HEK293 (cell line): ENCODE results near the gene INF2.

Source experiments
- CTCF ChIA-PET: fragments of 350-600 bp; formaldehyde crosslinking; extraction: SDS; loops from one replicate; lab custom pipeline; 2021; ENCODE audit warnings: antibody characterized with exemption; lab: Yijun Ruan, JAX
- POLR2A ChIA-PET: fragments of 300-600 bp; formaldehyde crosslinking; extraction: SDS; loops from one replicate; lab custom pipeline; 2020; ENCODE audit warnings: antibody characterized with exemption, inconsistent platforms; lab: Yijun Ruan, JAX
- H3K27ac ChIP-seq: fragments of 200-500 bp; sonication (Bioruptor generic); 2 replicates; pipeline ENCODE4 v1.5.1; 2014; ENCODE audit warnings: low read depth, low read length, control low read depth, inconsistent platforms; ENCODE audit errors: extremely low read depth
- H3K36me3 ChIP-seq, 2 experiments: fragments of 200-500 bp in 1 of 2; sonication (Bioruptor generic) in 1 of 2; 1 replicate in 1 of 2; 2 replicates in 1 of 2; pipeline ENCODE4 v1.5.1; 2014 to 2017; ENCODE audit warnings: inconsistent platforms in 2 of 2, low read length in 2 of 2; ENCODE audit not compliant: control insufficient read depth in 2 of 2, insufficient read depth in 1 of 2
- H3K4me1 ChIP-seq: fragments of 200-500 bp; sonication (Bioruptor generic); 2 replicates; pipeline ENCODE4 v1.5.1; 2014; ENCODE audit warnings: mild to moderate bottlenecking, low read length, inconsistent platforms; ENCODE audit not compliant: control insufficient read depth, insufficient read depth
- H3K4me3 ChIP-seq: 2 replicates; pipeline ENCODE4 v1.5.1; 2011; ENCODE audit warnings: low read depth, mild to moderate bottlenecking, control low read depth, low read length, moderate library complexity
- H3K9me3 ChIP-seq: fragments of 200-500 bp; sonication (Bioruptor generic); 2 replicates; pipeline ENCODE4 v1.5.1; 2014; ENCODE audit warnings: low read depth, low read length, inconsistent platforms; ENCODE audit not compliant: control insufficient read depth, insufficient read depth
- HIC1 ChIP-seq: fragments of 450-650 bp; formaldehyde crosslinking; IDR thresholded peaks from 2 replicates; pipeline ENCODE4 v1.5.1; 2016; ENCODE audit warnings: missing biosample characterization, missing genetic modification characterization
- KLF8 ChIP-seq: fragments of 450-650 bp; formaldehyde crosslinking; IDR thresholded peaks from 2 replicates; pipeline ENCODE4 v1.5.1; 2016; ENCODE audit warnings: missing biosample characterization, missing genetic modification characterization
- YY2 ChIP-seq: fragments of 450-650 bp; formaldehyde crosslinking; IDR thresholded peaks from 2 replicates; pipeline ENCODE4 v1.5.1; 2016; ENCODE audit warnings: missing biosample characterization, missing genetic modification characterization
- ZBTB10 ChIP-seq: fragments of 450-650 bp; formaldehyde crosslinking; IDR thresholded peaks from 2 replicates; pipeline ENCODE4 v1.5.1; 2016; ENCODE audit warnings: missing biosample characterization, missing genetic modification characterization
- ZFHX2 ChIP-seq: fragments of 450-650 bp; formaldehyde crosslinking; conservative IDR thresholded peaks from 2 replicates; pipeline ENCODE4 v1.5.1; 2016; ENCODE audit warnings: missing biosample characterization, missing genetic modification characterization
- ZNF112 ChIP-seq: fragments of 450-650 bp; formaldehyde crosslinking; IDR thresholded peaks from 2 replicates; pipeline ENCODE4 v1.5.0; 2017; ENCODE audit warnings: missing biosample characterization, missing genetic modification characterization
- ZNF174 ChIP-seq: fragments of 450-650 bp; formaldehyde crosslinking; IDR thresholded peaks from 2 replicates; pipeline ENCODE4 v1.5.0; 2017; ENCODE audit warnings: missing biosample characterization, mild to moderate bottlenecking, missing genetic modification characterization
- ZNF221 ChIP-seq: fragments of 450-650 bp; formaldehyde crosslinking; IDR thresholded peaks from 2 replicates; pipeline ENCODE4 v1.5.1; 2017; ENCODE audit warnings: missing biosample characterization, missing genetic modification characterization, borderline replicate concordance
- ZNF223 ChIP-seq: fragments of 450-650 bp; formaldehyde crosslinking; IDR thresholded peaks from 2 replicates; pipeline ENCODE4 v1.5.1; 2016; ENCODE audit warnings: missing biosample characterization, missing genetic modification characterization
- ZNF324 ChIP-seq: fragments of 450-650 bp; formaldehyde crosslinking; IDR thresholded peaks from 2 replicates; pipeline ENCODE4 v1.5.1; 2016; ENCODE audit warnings: missing biosample characterization, missing genetic modification characterization
- ZNF335 ChIP-seq: fragments of 450-650 bp; formaldehyde crosslinking; conservative IDR thresholded peaks from 2 replicates; pipeline ENCODE4 v1.5.1; 2016; ENCODE audit warnings: missing biosample characterization, missing genetic modification characterization
- ZNF404 ChIP-seq: fragments of 450-650 bp; formaldehyde crosslinking; IDR thresholded peaks from 2 replicates; pipeline ENCODE4 v1.5.1; 2017; ENCODE audit warnings: missing biosample characterization, missing genetic modification characterization
- ZNF416 ChIP-seq: fragments of 450-650 bp; formaldehyde crosslinking; IDR thresholded peaks from 2 replicates; pipeline ENCODE4 v1.5.1; 2016; ENCODE audit warnings: missing biosample characterization, missing genetic modification characterization
- ZNF677 ChIP-seq: fragments of 450-650 bp; IDR thresholded peaks from 2 replicates; pipeline ENCODE4 v1.5.0; 2018; ENCODE audit warnings: missing biosample characterization, mild to moderate bottlenecking, missing genetic modification characterization, moderate library complexity
- ZSCAN16 ChIP-seq: fragments of 450-650 bp; formaldehyde crosslinking; IDR thresholded peaks from 2 replicates; pipeline ENCODE4 v1.5.1; 2016; ENCODE audit warnings: missing biosample characterization, missing genetic modification characterization
- ZXDB ChIP-seq: fragments of 450-650 bp; formaldehyde crosslinking; IDR thresholded peaks from 2 replicates; pipeline ENCODE4 v1.5.1; 2016; ENCODE audit warnings: missing biosample characterization, missing genetic modification characterization
- TF ChIP-seq, protein P1 (sequence below): IDR thresholded peaks from 2 replicates; pipeline ENCODE4 v1.6.1; 2011; ENCODE audit warnings: mild to moderate bottlenecking, low read depth, low read length, borderline replicate concordance
- TF ChIP-seq, protein P2 (sequence below): fragments of 450-650 bp; formaldehyde crosslinking; IDR thresholded peaks from 2 replicates; pipeline ENCODE4 v1.5.1; 2016; ENCODE audit warnings: missing biosample characterization, missing genetic modification characterization

The INF2 gene

DNA sequence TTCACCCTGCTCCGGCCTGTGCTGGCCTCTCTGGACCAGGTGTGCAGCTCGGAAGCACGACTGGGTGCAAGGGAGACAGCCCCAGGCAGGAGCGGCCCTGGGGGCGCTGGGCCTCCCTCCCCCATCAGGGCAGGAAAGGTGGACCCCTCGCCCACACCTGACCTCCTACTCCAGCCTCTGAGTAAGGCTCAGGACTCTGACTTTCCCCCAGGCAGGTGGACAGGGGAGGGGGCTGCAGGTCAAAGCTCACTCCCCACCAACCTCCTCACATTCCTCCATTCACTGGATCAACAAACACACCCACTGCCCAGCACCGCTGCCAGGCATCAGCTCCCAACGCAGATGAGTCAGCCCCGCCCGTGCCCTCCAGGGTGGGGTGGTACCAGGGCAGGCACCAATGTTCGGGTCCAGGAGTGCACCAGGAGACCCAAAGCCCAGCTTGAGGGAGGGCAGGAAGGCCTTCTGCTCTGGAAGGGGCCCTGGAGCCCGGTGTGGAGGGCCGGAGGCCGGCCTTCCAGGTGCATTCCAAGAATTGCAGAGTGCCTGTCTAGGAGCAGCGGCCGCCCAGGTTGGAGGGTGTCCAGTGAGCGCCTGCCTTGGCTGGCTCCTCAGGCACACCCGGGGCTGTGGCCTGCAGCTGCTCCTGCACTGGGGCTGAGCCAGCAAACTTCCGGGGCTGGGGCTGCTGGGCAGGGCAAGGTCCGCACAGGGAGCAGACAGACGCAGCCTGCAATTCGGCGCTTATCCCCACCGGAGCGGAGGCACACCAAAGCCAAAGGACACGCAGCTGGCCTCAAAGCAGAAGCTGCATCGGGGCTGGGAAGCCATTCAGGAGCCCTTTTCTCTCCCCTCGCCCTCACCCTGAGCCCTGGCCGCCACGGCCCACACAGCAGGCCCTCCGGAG, 1.6 kb upstream of the INF2 start (continued):
- TF ChIP-seq, protein P1, sequence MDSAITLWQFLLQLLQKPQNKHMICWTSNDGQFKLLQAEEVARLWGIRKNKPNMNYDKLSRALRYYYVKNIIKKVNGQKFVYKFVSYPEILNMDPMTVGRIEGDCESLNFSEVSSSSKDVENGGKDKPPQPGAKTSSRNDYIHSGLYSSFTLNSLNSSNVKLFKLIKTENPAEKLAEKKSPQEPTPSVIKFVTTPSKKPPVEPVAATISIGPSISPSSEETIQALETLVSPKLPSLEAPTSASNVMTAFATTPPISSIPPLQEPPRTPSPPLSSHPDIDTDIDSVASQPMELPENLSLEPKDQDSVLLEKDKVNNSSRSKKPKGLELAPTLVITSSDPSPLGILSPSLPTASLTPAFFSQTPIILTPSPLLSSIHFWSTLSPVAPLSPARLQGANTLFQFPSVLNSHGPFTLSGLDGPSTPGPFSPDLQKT = no peak
- no peak for TF ChIP-seq ZXDB (tag by site-specific recombination)
- TF ChIP-seq, protein P2, sequence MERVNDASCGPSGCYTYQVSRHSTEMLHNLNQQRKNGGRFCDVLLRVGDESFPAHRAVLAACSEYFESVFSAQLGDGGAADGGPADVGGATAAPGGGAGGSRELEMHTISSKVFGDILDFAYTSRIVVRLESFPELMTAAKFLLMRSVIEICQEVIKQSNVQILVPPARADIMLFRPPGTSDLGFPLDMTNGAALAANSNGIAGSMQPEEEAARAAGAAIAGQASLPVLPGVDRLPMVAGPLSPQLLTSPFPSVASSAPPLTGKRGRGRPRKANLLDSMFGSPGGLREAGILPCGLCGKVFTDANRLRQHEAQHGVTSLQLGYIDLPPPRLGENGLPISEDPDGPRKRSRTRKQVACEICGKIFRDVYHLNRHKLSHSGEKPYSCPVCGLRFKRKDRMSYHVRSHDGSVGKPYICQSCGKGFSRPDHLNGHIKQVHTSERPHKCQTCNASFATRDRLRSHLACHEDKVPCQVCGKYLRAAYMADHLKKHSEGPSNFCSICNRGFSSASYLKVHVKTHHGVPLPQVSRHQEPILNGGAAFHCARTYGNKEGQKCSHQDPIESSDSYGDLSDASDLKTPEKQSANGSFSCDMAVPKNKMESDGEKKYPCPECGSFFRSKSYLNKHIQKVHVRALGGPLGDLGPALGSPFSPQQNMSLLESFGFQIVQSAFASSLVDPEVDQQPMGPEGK (tag by site-specific recombination) = 0 out of 2 replicates have a peak, but pooled peaks have one; percentile 11
- TF ChIP-seq KLF8 (tag by site-specific recombination) = peak; percentile 18; the same call in 1 of the 2 replicates
- TF ChIP-seq ZNF174 (tag by site-specific recombination) = no peak
- no peak for TF ChIP-seq ZNF221
- no peak for TF ChIP-seq ZSCAN16 (tag by site-specific recombination)
- no peak for TF ChIP-seq ZNF416 (tag by site-specific recombination)
- no peak for TF ChIP-seq YY2 (tag by site-specific recombination)
- peak; percentile 97 for TF ChIP-seq ZFHX2 (tag by site-specific recombination)
- TF ChIP-seq ZNF324 (tag by site-specific recombination) = no peak
- TF ChIP-seq ZNF223 (tag by site-specific recombination) = no peak
- no peak for TF ChIP-seq ZNF677 (tag by site-specific recombination)
- peak; percentile 58 for TF ChIP-seq ZNF335 (tag by site-specific recombination)
- TF ChIP-seq ZNF404 (tag by site-specific recombination) = no peak

DNA sequence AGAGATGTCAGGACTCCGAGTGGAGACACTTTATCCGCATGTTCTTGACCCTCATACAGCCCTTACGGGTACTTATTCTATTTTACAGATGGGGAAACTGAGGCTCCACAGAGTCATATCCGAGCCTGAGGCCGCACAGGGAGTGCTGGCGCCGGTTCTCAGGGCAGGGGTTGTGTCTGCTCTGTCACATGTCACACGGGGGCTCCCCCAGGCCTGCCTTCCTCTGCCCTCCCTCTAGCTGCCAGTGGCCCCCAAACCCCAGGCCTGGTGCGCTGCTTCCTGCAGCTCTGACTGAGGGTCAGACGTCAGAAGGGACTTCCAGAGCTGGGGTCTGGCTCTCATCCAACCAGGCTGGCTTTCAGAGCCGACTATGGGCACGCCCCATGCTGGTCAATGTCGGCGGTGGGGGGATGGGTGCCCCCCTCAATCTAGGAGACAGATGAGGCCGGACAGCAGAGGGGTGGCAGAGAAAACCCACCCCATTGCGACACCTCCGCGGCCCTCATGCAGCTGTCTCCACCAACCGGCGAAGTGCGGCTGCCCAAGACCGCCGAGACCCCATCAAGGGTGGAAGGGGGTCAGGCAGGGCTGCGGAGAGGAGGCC, 811 bp upstream of the INF2 start:
- H3K36me3 ChIP-seq = peaks cover 0 to 24% of the 10 kb centered on the region in 2 experiments; a peak in 1 of 3 replicates
- ChIA-PET POLR2A (no interaction called here), CTCF (interaction anchor here (0.6 kb wide), 1 partner anchor 33 kb away, joined by 3 read pairs; no protein-coding TSS in a partner anchor)

More for the DNA sequence above, 811 bp upstream of the INF2 start:
- H3K27ac ChIP-seq = no peak overlapping the region; the same call in 1 of the 2 replicates
- H3K4me1 ChIP-seq = no peaks in the 10 kb centered on the region; the same call in 1 of the 2 replicates
- TF ChIP-seq HIC1 (tag by site-specific recombination) (0 out of 2 replicates have a peak, but pooled peaks have one; percentile 31), ZNF112 (tag by site-specific recombination) (no peak), ZBTB10 (peak; percentile 29; the same call in 1 of the 2 replicates)
- no peaks in the 10 kb centered on the region for H3K9me3 ChIP-seq
- no peak overlapping the region for H3K4me3 ChIP-seq
